Fibroblast of skin of right biceps (primary cell): ENCODE data around the gene PIP5KL1.

ENCODE experiments used
- DNase-seq: peaks from one replicate; pipeline ENCODE4 v3.0.0-alpha.2; 2013

The PIP5KL1 gene

GRCh38 chr9:127968042-127968441 is 37.5 kb upstream of the PIP5KL1 start:
- DNase-seq, result peak; percentile 83

- no peak for DNase-seq
Observed at GRCh38 chr9:127967151-127967809, 36.7 kb upstream of the PIP5KL1 start.

GRCh38 chr9:127966416-127967150 is 36.0 kb upstream of the PIP5KL1 start:
- no peak for DNase-seq

- no peak for DNase-seq
Observed at GRCh38 chr9:127965953-127966352, 35.4 kb upstream of the PIP5KL1 start.

- DNase-seq, result no peak
Observed at GRCh38 chr9:127963359-127964064, 32.9 kb upstream of the PIP5KL1 start.

- DNase-seq, result no peak
Observed at GRCh38 chr9:127963041-127963358, 32.4 kb upstream of the PIP5KL1 start.

- no peak for DNase-seq
Observed at GRCh38 chr9:127962278-127962677, 31.7 kb upstream of the PIP5KL1 start.

GRCh38 chr9:127961613-127962155 is 31.1 kb upstream of the PIP5KL1 start:
- no peak for DNase-seq

- DNase-seq, result no peak
Observed at GRCh38 chr9:127961155-127961490, 30.5 kb upstream of the PIP5KL1 start.

GRCh38 chr9:127960410-127961154 is 30.0 kb upstream of the PIP5KL1 start:
- DNase-seq, result no peak

GRCh38 chr9:127959841-127960409 is 29.3 kb upstream of the PIP5KL1 start:
- DNase-seq, result no peak

- no peak for DNase-seq
Observed at GRCh38 chr9:127959398-127959797, 28.8 kb upstream of the PIP5KL1 start.

GRCh38 chr9:127958728-127959127 is 28.2 kb upstream of the PIP5KL1 start:
- no peak for DNase-seq

GRCh38 chr9:127955294-127956015 is 24.9 kb upstream of the PIP5KL1 start:
- no peak for DNase-seq

GRCh38 chr9:127954831-127955293 is 24.3 kb upstream of the PIP5KL1 start:
- no peak for DNase-seq

- no peak for DNase-seq
Observed at GRCh38 chr9:127953768-127954505, 23.4 kb upstream of the PIP5KL1 start.

GRCh38 chr9:127953154-127953553 is 22.6 kb upstream of the PIP5KL1 start:
- no peak for DNase-seq

GRCh38 chr9:127950513-127951289 is 20.1 kb upstream of the PIP5KL1 start:
- DNase-seq, result no peak

GRCh38 chr9:127949827-127950512 is 19.4 kb upstream of the PIP5KL1 start:
- no peak for DNase-seq
